WERI-Rb-1 (cell line): ENCODE data around the gene DNAJC11.
"Not testable (repeated sequence)": the region's sequence is repeated elsewhere in the genome, so short reads cannot be mapped to it uniquely, and the experiment has no call there.

Experiments used
- DNase-seq: peaks from one replicate; pipeline ENCODE4 v3.0.0-alpha.2; 2020
- H3K27ac ChIP-seq: fragments of 250-450 bp; sonication (Bioruptor Pico); 2 replicates; pipeline ENCODE4 v1.5.1; 2020; ENCODE audit warnings: mild to moderate bottlenecking, moderate library complexity
- H3K27me3 ChIP-seq: fragments of 250-450 bp; sonication (Bioruptor Pico); 2 replicates; pipeline ENCODE4 v1.5.1; 2021; ENCODE audit warnings: mild to moderate bottlenecking, low read depth, moderate library complexity; ENCODE audit not compliant: insufficient read depth, severe bottlenecking
- H3K36me3 ChIP-seq: fragments of 250-450 bp; sonication (Bioruptor Pico); 2 replicates; pipeline ENCODE4 v1.5.1; 2020; ENCODE audit warnings: mild to moderate bottlenecking, moderate library complexity
- H3K4me3 ChIP-seq: 2 replicates; pipeline ENCODE4 v1.5.1; 2011; ENCODE audit warnings: low read depth, mild to moderate bottlenecking, control low read depth, low read length
- H3K9me3 ChIP-seq: fragments of 250-450 bp; sonication (Bioruptor Pico); 2 replicates; pipeline ENCODE4 v1.5.1; 2021; ENCODE audit warnings: mild to moderate bottlenecking, moderate library complexity; ENCODE audit not compliant: severe bottlenecking
- CTCF ChIP-seq: IDR thresholded peaks from 2 replicates; pipeline ENCODE4 v1.5.1; 2011; ENCODE audit warnings: low read depth, mild to moderate bottlenecking, control low read depth, inconsistent platforms, low read length

The DNAJC11 gene

GRCh38 chr1:6602669-6603237, 98.9 kb downstream of the DNAJC11 start, which contains the start of gene KLHL21:
Gene KLHL21, minus strand, starts transcription at chr1:6602869. Its CDS starts 52 bp downstream, at chr1:6602817.
- Histone ChIP-seq H3K36me3 (peaks cover 25% of the 10 kb centered on the region), H3K27me3 (no peaks in the 10 kb centered on the region), H3K27ac (peak within 1 kb of the TSS; percentile 74), H3K9me3 (no peaks in the 10 kb centered on the region), H3K4me3 (peak within 1 kb of the TSS; percentile 69)
- DNase-seq: peak; percentile 85
- no peak for TF ChIP-seq CTCF

GRCh38 chr1:6601923-6602668, 99.5 kb downstream of the DNAJC11 start:
- Histone ChIP-seq H3K36me3 (peaks cover 32% of the 10 kb centered on the region), H3K4me3 (peak overlapping the region; percentile 69), H3K9me3 (no peaks in the 10 kb centered on the region), H3K27ac (peak overlapping the region; percentile 74), H3K27me3 (no peaks in the 10 kb centered on the region)
- TF ChIP-seq CTCF: no peak
- DNase-seq: no peak

- H3K36me3 ChIP-seq: peaks cover 40% of the 10 kb centered on the region
- no peaks in the 10 kb centered on the region for H3K27me3 ChIP-seq
- no peak for DNase-seq
- no peaks in the 10 kb centered on the region for H3K9me3 ChIP-seq
- H3K4me3 ChIP-seq: peak overlapping the region; percentile 69
- peak overlapping the region; percentile 74 for H3K27ac ChIP-seq
- 0 out of 2 replicates have a peak, but pooled peaks have one; percentile 14 for TF ChIP-seq CTCF
Measured at GRCh38 chr1:6601049-6601922, 100.3 kb downstream of the DNAJC11 start.

GRCh38 chr1:6600410-6601048, 101.1 kb downstream of the DNAJC11 start:
- Histone ChIP-seq H3K27me3 (no peaks in the 10 kb centered on the region), H3K36me3 (peaks cover 47% of the 10 kb centered on the region), H3K4me3 (peak overlapping the region; percentile 69), H3K27ac (peak overlapping the region; percentile 74), H3K9me3 (no peaks in the 10 kb centered on the region)
- peak; percentile 61 for DNase-seq
- no peak for TF ChIP-seq CTCF

GRCh38 chr1:6599991-6600390, 101.6 kb downstream of the DNAJC11 start:
- Histone ChIP-seq H3K36me3 (peaks cover 49% of the 10 kb centered on the region), H3K4me3 (peak overlapping the region; percentile 69), H3K27ac (peak overlapping the region; percentile 74)
- DNase-seq, H3K27me3 ChIP-seq, H3K9me3 ChIP-seq: not testable (repeated sequence)
